Ammon's horn (tissue), 1 donor: Measurements from ENCODE around the gene TMEM272.
A peak's percentile ranks its signal among the peaks of the same experiment; 100 is the strongest.

Source experiments
- DNase-seq: peaks from one replicate; pipeline ENCODE4 v3.0.0-alpha.2; 2016; ENCODE audit warnings: low spot score

Gene TMEM272, protein sequence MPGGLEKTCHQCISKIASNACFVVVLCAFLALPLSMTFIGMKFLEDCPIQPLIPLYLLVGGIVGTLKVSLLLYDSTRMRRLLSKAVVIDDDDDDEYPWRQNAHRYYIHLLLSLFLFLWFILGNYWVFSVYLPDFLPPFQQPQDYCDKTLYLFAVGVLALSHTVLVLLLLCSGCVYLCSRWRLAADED

DNA sequence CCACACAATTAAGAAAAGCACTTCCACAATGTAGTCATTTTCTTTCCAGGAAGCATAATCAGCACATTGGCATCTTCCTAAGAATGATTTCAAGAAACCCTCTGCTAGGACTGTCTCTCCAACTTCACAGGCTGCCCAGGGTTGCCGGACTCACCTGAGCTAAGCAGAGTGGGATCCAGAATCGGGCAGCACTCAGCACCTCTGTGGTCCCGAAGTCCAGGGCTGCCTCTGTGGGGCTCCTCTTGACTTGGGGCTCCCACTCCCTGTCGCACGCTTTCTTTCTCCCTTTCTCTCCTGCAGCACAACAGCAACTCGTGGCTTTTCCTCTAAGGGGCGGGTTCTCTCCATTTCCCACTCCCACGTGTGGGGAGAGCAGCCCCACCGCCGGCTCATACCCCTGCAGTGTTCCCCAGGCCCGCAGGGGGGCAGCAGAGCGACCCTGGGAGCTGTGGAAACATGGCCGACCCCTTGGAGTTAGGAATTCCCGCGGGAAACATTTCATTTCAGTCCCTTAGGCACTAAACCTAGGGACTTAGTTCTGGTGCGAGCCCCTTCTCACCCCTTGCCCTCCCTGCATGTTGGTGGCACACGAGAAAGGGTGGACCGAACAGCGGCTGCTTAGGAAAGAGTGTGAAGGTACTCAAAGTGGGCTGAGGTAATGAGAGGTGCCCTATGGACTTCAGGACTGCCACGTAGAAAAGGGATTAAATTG is at the start of gene TMEM272:
TSS of gene TMEM272 (minus strand) at position 316 of the 712 bp plus-strand sequence. CDS start 6,647 bp downstream, outside the sequence.
- peak; percentile 58 for DNase-seq

DNA sequence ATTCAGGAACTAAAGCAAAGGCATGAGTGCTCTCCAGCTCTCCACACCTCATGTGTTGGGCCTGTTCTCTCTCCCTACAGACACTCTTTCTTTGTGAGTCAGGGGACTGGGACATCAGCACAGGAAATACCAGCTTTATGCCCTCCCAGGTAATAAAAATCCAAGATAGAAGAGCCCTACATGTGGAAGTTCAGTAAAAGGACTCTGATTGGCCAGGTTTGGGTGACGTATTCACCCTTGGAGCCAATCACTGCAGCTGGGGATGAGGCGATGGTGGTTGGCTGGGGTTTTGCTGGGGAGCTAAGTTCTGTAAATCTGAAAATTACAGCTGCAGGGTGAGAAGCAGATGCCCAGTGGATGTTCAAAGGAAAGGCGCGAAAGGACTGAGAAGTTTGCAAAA is 49.3 kb upstream of the TMEM272 start:
- DNase-seq: no peak

DNA sequence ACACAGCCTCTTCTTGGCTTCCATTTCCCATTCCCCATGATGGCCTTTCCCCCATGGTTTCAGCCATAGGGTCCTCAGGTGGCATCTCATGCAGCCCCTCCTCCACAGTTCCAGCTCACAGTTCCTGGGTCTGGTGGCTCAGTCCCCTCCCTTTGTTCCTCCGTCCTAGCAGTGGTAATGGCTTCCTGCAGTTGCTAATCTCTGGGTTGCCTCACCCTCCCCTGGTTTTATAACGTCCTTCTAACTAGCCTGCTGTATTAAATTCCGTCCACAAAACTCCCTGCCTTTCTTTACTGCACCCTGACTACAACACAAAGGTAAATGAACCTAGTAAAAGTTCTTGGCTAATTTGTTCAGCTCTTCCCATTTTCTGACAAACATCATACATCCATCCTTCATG is 47.7 kb upstream of the TMEM272 start:
- no peak for DNase-seq

DNA sequence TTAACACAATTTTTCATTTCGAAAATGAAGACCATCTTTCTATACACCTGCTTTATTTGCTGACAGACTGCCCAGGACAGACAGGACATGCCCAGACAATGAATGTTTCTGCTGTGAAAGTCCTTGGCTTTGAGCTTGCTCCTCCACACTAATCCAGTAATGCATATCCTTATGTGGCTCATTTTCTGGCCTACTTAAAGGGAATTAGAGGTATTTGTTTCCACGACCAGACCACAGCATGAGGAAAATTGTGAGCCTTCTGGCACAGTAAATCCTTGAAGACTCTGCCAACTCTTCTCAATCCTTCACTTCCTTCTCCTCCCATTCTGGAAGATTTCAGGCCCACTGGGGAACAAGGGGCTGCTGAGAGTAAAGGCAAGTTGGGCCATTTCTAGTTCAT is 42.5 kb upstream of the TMEM272 start:
- DNase-seq: no peak

DNA sequence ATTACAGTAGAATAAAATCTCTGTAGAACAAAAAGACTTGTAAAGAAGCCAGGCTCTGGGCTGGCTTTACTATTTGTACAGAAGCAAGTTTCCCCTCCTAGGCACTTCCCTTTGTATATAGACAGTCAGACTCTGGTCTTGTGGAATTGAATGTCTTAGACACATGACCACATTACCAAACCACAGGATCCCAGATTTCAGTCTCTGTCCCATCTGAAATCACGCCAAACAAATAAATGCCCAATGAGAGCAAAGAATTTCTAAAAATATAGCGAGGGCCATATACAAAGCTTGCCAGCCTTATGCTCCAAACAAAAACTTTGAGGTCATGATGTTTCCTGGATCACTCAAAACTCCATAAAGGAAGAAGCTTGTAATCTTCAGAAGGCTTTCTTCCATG is 40.7 kb upstream of the TMEM272 start:
- DNase-seq: no peak

- DNase-seq: no peak
These were observed 38.2 kb upstream of the TMEM272 start for GRCh38 chr13:51883226-51883600.

- DNase-seq: no peak
These were observed 37.7 kb upstream of the TMEM272 start for GRCh38 chr13:51882570-51883225.

GRCh38 chr13:51881296-51881695 is 36.3 kb upstream of the TMEM272 start:
- no peak for DNase-seq

DNA sequence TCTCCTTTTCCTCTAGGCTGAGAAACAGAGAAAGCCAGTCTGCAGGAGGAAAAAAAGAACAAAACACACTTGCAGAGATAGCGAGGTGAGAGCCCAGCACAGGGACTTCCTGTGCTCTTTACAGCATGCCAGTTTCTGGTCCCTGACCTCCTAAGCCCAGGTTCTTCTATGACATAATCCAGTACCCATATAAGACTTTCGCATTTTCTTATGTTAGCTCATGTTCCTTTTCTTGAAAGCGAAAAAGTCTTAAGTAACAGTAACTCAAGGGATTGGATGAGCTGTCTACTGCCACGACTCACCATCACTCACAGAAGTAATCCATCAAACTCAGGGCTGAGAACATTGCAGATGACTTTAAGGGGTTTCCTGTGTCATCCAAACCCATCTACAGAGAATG is 34.2 kb upstream of the TMEM272 start:
- DNase-seq: no peak

- peak; percentile 67 for DNase-seq
These were observed 29.7 kb upstream of the TMEM272 start for GRCh38 chr13:51874651-51875050.

- DNase-seq: no peak
These were observed 28.9 kb upstream of the TMEM272 start for GRCh38 chr13:51873837-51874236.

GRCh38 chr13:51873117-51873798 is 28.3 kb upstream of the TMEM272 start:
- no peak for DNase-seq

DNA sequence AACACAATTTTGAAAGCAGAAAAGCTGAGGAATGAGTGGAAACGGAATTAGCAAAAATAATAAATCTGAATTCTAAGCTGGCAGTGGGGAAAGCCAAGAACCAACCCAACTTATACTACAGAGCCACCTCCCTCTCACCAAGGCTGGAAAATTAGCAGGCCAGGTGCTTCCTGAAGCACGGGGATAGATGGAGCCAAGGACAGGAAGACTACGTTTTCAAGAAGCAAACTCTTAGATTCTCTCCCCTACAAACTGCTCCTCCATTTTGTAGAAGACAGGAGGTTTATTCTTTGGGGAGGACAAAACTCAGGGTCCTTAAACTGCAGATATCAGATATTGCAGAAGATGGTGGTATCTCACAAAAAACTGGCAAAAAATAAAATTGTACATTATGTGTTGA is 25.6 kb upstream of the TMEM272 start:
- no peak for DNase-seq

- no peak for DNase-seq
These were observed 24.9 kb upstream of the TMEM272 start for GRCh38 chr13:51869916-51870315.

- no peak for DNase-seq
These were observed 22.1 kb upstream of the TMEM272 start for GRCh38 chr13:51867062-51867461.

DNA sequence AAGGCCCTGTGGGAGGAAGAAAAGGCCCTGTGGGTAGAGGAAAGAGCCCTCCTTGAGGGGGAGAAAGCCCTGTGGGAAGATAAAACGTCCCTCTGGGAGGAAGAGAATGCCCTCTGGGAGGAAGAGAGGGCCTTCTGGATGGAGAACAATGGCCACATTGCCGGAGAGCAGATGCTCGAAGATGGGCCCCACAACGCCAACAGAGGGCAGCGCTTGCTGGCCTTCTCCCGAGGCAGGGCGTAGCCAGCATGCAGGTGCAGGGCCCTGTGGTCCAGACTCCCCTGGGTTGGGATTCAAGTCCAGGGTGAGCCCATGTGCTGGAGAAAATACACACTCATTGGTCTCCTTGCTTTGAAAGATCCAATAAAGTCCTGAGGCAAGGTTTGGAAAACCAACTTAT is 20.9 kb upstream of the TMEM272 start:
- DNase-seq: no peak

- DNase-seq: no peak
These were observed 18.0 kb upstream of the TMEM272 start for GRCh38 chr13:51862957-51863356.

- no peak for DNase-seq
These were observed 16.8 kb upstream of the TMEM272 start, which contains the start of gene CCDC70 for GRCh38 chr13:51861723-51862300. Gene CCDC70, plus strand, starts transcription at chr13:51861969. Its CDS starts 3,443 bp downstream, at chr13:51865412.

GRCh38 chr13:51858433-51859247 is 13.7 kb upstream of the TMEM272 start:
- no peak for DNase-seq

- no peak for DNase-seq
These were observed 12.0 kb upstream of the TMEM272 start for GRCh38 chr13:51856998-51857397.

DNA sequence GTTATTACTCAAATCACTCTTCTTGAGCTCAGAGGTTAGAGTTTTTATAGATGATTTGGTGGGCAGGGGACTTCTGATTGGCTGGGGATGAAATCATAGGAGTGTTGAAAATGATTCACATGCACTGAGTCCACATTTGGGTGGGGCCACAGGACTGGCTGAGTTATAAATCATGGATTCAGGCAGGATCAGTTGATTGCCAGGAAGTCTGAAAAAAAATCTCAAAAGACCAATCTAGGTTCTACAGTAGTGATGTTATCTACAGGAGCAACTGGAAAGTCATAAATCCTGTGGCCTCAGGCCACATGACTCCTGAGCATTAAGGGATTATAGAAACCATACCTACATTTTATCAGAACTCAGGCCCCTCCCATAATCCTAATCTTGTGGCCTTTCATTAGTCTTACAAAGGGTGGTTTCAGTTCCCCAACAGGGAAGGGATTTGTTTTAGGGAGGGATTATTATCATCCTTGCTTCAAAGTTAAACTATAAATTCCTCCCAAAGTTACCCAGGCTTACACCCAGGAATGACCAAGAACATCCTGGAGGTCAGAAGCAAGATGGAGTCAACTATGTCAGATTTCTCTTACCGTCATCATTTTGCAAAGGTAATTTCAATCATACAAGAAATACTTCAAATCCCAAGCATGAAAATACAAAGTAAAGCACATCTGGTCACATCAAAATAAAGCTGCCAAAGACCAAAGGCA is 11.2 kb upstream of the TMEM272 start:
- no peak for DNase-seq
